Measurements from ENCODE around the gene UBE2Q2. TPM values are rescaled to one million over a fixed set of nuclear protein-coding genes. Genes with fewer than 3 reads are reported as not detected.
"Not testable (repeated sequence)": the region's sequence is repeated elsewhere in the genome, so short reads cannot be mapped to it uniquely, and the experiment has no call there.

Gene UBE2Q2
- total RNA-seq, 1 donor: 58.6 TPM

DNA sequence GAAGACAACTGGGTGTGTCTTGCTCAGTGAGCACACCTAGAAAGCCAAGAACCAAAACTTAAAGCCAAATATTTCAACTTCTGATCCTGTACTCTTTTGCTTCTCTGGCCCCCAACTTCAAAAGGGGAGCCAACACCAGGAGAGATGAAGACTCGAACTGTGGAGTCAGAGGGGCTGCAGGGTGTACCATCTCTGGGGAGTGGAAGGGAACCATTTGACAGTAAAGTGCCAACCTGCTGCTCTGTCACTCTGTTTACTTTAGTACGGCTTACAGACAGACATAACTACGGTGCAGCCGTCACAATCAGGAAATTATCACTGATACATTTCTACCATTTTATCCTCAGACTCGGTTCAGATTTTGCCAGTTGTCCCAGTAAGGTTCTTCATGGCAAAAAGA is 62.0 kb downstream of the UBE2Q2 start:
- no peak for DNase-seq (ENCODE audit: low read depth)
- peak overlapping the region; percentile 37 for H3K4me3 ChIP-seq (ENCODE audit: low read depth, low read length)
- TF ChIP-seq, protein P1, sequence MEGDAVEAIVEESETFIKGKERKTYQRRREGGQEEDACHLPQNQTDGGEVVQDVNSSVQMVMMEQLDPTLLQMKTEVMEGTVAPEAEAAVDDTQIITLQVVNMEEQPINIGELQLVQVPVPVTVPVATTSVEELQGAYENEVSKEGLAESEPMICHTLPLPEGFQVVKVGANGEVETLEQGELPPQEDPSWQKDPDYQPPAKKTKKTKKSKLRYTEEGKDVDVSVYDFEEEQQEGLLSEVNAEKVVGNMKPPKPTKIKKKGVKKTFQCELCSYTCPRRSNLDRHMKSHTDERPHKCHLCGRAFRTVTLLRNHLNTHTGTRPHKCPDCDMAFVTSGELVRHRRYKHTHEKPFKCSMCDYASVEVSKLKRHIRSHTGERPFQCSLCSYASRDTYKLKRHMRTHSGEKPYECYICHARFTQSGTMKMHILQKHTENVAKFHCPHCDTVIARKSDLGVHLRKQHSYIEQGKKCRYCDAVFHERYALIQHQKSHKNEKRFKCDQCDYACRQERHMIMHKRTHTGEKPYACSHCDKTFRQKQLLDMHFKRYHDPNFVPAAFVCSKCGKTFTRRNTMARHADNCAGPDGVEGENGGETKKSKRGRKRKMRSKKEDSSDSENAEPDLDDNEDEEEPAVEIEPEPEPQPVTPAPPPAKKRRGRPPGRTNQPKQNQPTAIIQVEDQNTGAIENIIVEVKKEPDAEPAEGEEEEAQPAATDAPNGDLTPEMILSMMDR (IDR thresholded peaks at IDR 0.05; ENCODE audit: insufficient read depth, low read length): no peak

DNA sequence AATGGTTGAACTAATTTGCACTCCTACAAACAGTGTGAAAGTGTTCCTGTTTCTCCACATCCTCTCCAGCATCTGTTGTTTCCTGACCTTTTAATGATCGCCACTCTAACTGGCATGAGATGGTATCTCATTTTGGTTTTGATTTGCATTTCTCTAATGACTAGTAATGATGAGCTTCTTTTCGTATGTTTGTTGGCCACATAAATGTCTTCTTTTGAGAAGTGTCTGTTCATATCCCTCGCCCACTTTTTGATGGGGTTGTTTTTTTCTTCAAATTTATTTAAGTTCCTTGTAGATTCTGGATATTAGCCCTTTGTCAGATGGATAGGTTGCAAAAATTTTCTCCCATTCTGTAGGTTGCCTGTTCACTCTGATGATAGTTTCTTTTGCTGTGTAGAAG is 67.1 kb downstream of the UBE2Q2 start:
- DNase-seq (ENCODE audit: low read depth); H3K4me3 ChIP-seq (ENCODE audit: low read depth, low read length): not testable (repeated sequence)

DNA sequence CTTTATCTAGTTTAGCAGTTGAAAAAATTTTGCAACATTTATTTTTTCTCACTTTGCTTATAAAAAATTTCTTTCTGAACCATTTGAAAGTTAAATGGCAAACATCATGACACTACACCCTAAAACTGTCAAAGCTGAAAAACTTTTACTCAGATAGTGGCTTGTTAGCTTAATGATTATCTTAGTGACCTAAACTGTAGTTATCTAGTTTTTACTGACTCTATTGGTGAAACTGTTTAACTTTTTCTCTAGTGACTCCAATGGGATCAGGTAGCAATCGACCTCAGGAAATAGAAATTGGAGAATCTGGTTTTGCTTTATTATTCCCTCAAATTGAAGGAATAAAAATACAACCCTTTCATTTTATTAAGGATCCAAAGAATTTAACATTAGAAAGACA is 73.7 kb downstream of the UBE2Q2 start:
- H3K4me3 ChIP-seq (ENCODE audit: low read depth, low read length): no peak overlapping the region
- DNase-seq (ENCODE audit: low read depth): no peak
- TF ChIP-seq, protein P1 (IDR thresholded peaks at IDR 0.05; ENCODE audit: insufficient read depth, low read length): no peak

DNA sequence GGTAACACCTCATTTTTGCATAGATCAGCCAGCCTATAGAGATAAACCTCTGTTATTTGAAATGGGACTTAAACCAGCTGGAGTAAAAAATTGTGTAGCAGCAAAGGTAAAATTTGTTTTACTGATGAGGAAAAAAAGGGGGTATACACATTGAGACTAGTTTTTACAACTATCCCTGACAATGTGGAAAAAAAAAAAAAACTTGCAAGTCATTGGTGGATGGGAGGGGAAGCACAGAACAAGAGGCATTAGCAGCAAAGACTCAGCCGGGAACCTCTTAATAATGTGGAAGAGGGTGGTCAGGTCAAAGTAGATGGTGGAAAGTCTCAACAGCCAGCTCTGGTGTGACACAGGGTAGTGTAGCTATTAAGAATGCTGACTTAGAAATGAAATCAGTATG is 74.9 kb downstream of the UBE2Q2 start:
- TF ChIP-seq, protein P1 (IDR thresholded peaks at IDR 0.05; ENCODE audit: insufficient read depth, low read length): no peak
- H3K4me3 ChIP-seq (ENCODE audit: low read depth, low read length): no peak overlapping the region
- DNase-seq (ENCODE audit: low read depth): no peak

DNA sequence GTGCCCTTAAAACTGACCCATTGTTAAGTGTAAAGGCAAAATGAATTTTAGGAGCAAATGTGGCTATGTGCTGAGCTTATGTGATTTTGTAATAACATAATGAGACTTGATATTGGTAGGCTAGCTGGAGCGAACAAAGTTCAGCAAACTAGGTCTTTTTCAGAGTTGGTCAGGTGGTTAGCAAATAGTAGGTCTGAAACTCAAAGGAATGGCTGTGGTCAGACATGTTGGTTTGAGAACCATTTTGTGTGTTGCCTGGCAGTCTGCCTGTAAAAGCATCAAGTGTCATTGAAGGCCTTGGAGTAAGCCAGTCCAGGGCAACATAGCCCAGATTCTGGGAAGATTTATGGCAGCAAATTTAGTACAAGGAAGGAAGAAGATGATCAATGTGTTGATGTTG is 76.8 kb downstream of the UBE2Q2 start:
- DNase-seq (ENCODE audit: low read depth): no peak
- H3K4me3 ChIP-seq (ENCODE audit: low read depth, low read length): no peak overlapping the region
- TF ChIP-seq, protein P1 (IDR thresholded peaks at IDR 0.05; ENCODE audit: insufficient read depth, low read length): no peak

DNA sequence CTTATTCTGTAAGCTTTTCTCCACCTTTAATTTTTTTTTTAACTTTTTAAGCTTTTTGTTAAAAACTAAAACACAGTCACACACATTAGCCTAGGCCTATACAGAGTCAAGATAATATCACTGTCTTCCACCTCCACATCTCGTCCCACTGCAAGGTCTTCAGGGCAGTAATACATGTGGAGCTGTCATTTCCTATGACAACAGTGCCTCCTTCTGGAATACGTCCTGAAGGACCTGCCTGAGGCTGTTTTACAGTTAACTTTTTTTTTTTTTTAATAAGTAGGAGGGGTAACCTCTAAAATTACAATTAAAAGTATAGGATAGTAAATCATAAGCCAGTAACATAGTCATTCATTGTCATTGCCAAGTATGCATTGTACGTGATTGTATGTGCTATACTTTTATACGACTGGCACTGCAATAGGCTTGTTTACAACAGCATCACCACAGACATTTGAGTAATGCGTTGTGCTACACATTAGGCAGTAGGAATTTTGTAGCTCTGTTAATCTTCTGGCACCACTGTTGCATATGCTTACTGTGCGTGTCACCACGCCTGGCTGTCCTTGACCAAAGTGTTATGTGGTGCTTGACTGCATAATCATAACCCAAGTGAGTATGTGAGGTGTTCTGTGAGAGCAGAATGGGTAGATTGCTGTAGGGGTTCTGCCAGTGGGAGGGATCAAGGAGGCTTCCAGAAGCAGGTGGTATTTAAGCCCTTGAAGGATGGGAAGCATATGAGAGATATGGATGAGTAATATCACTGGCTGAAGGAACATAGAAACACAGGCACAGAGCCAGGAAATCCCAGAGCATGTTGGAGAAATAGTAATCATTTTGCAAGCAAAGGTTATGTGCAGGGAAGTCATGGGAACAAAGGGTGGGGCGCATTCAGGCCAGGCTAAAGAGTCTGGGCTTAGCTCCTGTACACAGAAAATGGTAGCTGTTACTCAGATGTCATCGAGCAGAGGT is 78.8 kb downstream of the UBE2Q2 start:
- DNase-seq (ENCODE audit: low read depth): peak; percentile 89
- TF ChIP-seq, protein P1 (IDR thresholded peaks at IDR 0.05; ENCODE audit: insufficient read depth, low read length): peak; percentile 44
- no peak overlapping the region for H3K4me3 ChIP-seq (ENCODE audit: low read depth, low read length)

DNA sequence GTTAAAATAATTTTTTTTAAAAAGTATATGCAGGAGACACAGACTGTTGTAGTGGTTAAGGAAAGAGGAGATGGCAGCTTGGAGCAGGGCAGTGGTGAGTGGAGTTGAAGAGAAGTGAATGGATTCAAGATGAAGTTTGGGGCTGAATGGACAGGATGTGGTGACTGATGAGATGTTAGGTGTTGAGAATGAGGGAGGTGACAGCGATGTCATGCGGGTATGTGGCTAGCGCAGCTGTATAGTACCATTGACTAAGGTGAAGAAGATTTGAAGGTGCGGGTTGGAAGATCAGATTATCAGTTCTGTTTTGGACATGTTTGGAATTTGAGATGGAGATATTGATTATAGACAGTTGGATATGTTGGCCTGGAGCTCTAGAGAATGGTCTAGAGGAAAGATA is 80.5 kb downstream of the UBE2Q2 start:
- TF ChIP-seq, protein P1 (IDR thresholded peaks at IDR 0.05; ENCODE audit: insufficient read depth, low read length): no peak
- no peak overlapping the region for H3K4me3 ChIP-seq (ENCODE audit: low read depth, low read length)
- DNase-seq (ENCODE audit: low read depth): no peak

Data from fibroblast of the aortic adventitia (primary cell).